Caco-2 (cell line): ENCODE measurements around the gene MROH9. TPM values are rescaled to one million over a fixed set of nuclear protein-coding genes. Genes with fewer than 3 reads are reported as not detected.
A peak's percentile ranks its signal among the peaks of the same experiment; 100 is the strongest.

Source experiments
- Bru-seq: library from RNA; stranded (reverse); fragments of 400-500 nt; gene quantifications from one replicate; lab custom pipeline; 2021; lab: Mats Ljungman, UMichigan
- BruChase-seq, 2 experiments: library from RNA; stranded (reverse); fragments of 400-500 nt; gene quantifications; one replicate each; lab custom pipeline; 2021; lab: Mats Ljungman, UMichigan
- BruUV-seq: library from RNA; stranded (reverse); fragments of 400-500 nt; replicated peaks from 2 replicates; lab custom pipeline; 2021; lab: Mats Ljungman, UMichigan
- CTCF ChIA-PET: fragments of 300-600 bp; sonication (Branson Sonifier 250); formaldehyde crosslinking; loops from one replicate; lab custom pipeline; 2022; ENCODE audit warnings: antibody characterized with exemption; lab: Charles Lee
- POLR2A ChIA-PET: fragments of 300-600 bp; sonication (Branson Sonifier 250); formaldehyde crosslinking; loops from one replicate; lab custom pipeline; 2022; ENCODE audit warnings: antibody characterized with exemption; lab: Charles Lee
- DNase-seq, 2 experiments: peaks; one replicate each; pipeline versions ENCODE4 v3.0.0 to v3.0.0-alpha.2; 2020 to 2022
- H3K27me3 ChIP-seq: replicated peaks from 2 replicates; pipeline ENCODE4 v1.6.0; 2011; ENCODE audit warnings: low read length; ENCODE audit not compliant: control insufficient read depth, insufficient read depth
- H3K36me3 ChIP-seq: 2 replicates; pipeline ENCODE4 v1.5.1; 2011; ENCODE audit warnings: low read length; ENCODE audit not compliant: control insufficient read depth, insufficient read depth
- H3K4me1 ChIP-seq: fragments of 250-450 bp; sonication (Bioruptor Pico); 2 replicates; pipeline ENCODE4 v1.5.1; 2020; ENCODE audit warnings: mild to moderate bottlenecking
- H3K4me3 ChIP-seq: 2 replicates; pipeline ENCODE4 v1.5.1; 2011; ENCODE audit warnings: low read depth, mild to moderate bottlenecking, control low read depth, low read length
- H3K9me3 ChIP-seq: fragments of 250-450 bp; sonication (Bioruptor Pico); 2 replicates; pipeline ENCODE4 v1.5.1; 2020; ENCODE audit warnings: mild to moderate bottlenecking, moderate library complexity
- H3K27ac Mint-ChIP-seq: one replicate; pipeline ENCODE4 v1.8.0; 2022; ENCODE audit warnings: mixed read lengths; ENCODE audit not compliant: unreplicated experiment
- H3K27me3 Mint-ChIP-seq: one replicate; pipeline ENCODE4 v1.8.0; 2022; ENCODE audit warnings: mixed read lengths; ENCODE audit not compliant: insufficient read depth, unreplicated experiment
- H3K36me3 Mint-ChIP-seq: one replicate; pipeline ENCODE4 v1.8.0; 2022; ENCODE audit warnings: mild to moderate bottlenecking, mixed read lengths; ENCODE audit not compliant: insufficient read depth, unreplicated experiment
- H3K4me1 Mint-ChIP-seq: one replicate; pipeline ENCODE4 v1.8.0; 2022; ENCODE audit warnings: low read depth, mixed read lengths; ENCODE audit not compliant: unreplicated experiment
- H3K4me3 Mint-ChIP-seq: one replicate; pipeline ENCODE4 v1.8.0; 2022; ENCODE audit warnings: mild to moderate bottlenecking, moderate library complexity, mixed read lengths; ENCODE audit not compliant: unreplicated experiment
- H3K9me3 Mint-ChIP-seq: one replicate; pipeline ENCODE4 v1.8.0; 2022; ENCODE audit warnings: mixed read lengths; ENCODE audit not compliant: unreplicated experiment
- CTCF ChIP-seq, 2 experiments: fragments of 200-600 bp in 1 of 2; IDR thresholded peaks; 1 replicate in 1 of 2; 2 replicates in 1 of 2; pipeline versions ENCODE4 v1.5.1 to v1.8.0; 2011 to 2022; ENCODE audit warnings: antibody characterized with exemption in 1 of 2, control low read depth in 1 of 2, inconsistent platforms in 1 of 2, low read depth in 1 of 2, low read length in 1 of 2, mild to moderate bottlenecking in 1 of 2, moderate library complexity in 1 of 2; ENCODE audit not compliant: insufficient read depth in 1 of 2, severe bottlenecking in 1 of 2, unreplicated experiment in 1 of 2
- intact Hi-C: fragments of 100-400 bp; cut with micrococcal nuclease; formaldehyde crosslinking; loops from one replicate; pipeline ENCODE4 v1.10.0; 2022; ENCODE audit not compliant: unreplicated experiment
- long read RNA-seq: library from polyadenylated mRNA; stranded (forward); transcript quantifications from one replicate; pipeline ENCODE4 v2.0.0, GENCODE V29; 2022
- total RNA-seq: library from RNA; stranded (reverse); gene quantifications from 2 replicates; pipeline ENCODE4 v1.2.3, GENCODE V29; 2022

MROH9 gene
- total RNA-seq (not detected in 2 replicates), Bru-seq, nascent RNA (not detected), BruChase-seq, experiment 1, labeled RNA remaining after a 2-hour chase (percentile 2 among the genes with signal in this experiment), BruChase-seq, experiment 2, labeled RNA remaining after a 6-hour chase (percentile 1 among the genes with signal in this experiment)
- long read RNA-seq, result 0 reads

GRCh38 chr1:170935231-170935630 is at the start of gene MROH9:
MROH9 (plus strand) TSS chr1:170935534; CDS start chr1:170945557, 10,023 bp downstream.
- ChIA-PET POLR2A (no interaction called here), CTCF (no interaction called here)
- intact Hi-C loops, result no loop called here
- no peak within 1 kb of the TSS for H3K4me3 Mint-ChIP-seq
- no peak within 1 kb of the TSS for H3K27ac Mint-ChIP-seq
- Histone ChIP-seq H3K9me3 (0 out of 2 replicates have a peak, but pooled peaks cover 3% of the 10 kb centered on the region), H3K4me3 (no peak within 1 kb of the TSS), H3K4me1 (no peaks in the 10 kb centered on the region), H3K27me3 (no peaks in the 10 kb centered on the region), H3K36me3 (no peaks in the 10 kb centered on the region)
- no peak for DNase-seq
- H3K9me3 Mint-ChIP-seq, result no peaks in the 10 kb centered on the region
- no TSS peak for BruUV-seq
- no peaks in the 10 kb centered on the region for H3K4me1 Mint-ChIP-seq
- H3K27me3 Mint-ChIP-seq, result no peaks in the 10 kb centered on the region
- no peaks in the 10 kb centered on the region for H3K36me3 Mint-ChIP-seq
- TF ChIP-seq CTCF (IDR thresholded peaks at IDR 0.05; ENCODE audit: insufficient read depth in 1 of 2, low read depth in 1 of 2, low read length in 1 of 2, severe bottlenecking in 1 of 2, unreplicated experiment in 1 of 2), result no peak

GRCh38 chr1:170885551-170885950 is 49.8 kb upstream of the MROH9 start:
- H3K4me3 ChIP-seq, result no peak overlapping the region
- DNase-seq, result no peak
- Mint-ChIP-seq H3K36me3 (no peaks in the 10 kb centered on the region), H3K9me3 (no peaks in the 10 kb centered on the region), H3K27ac (no peak overlapping the region), H3K27me3 (no peaks in the 10 kb centered on the region), H3K4me1 (no peaks in the 10 kb centered on the region), H3K4me3 (no peak overlapping the region)
- H3K4me1 ChIP-seq, result peaks cover 11% of the 10 kb centered on the region
- CTCF ChIA-PET, result no interaction called here
- no peaks in the 10 kb centered on the region for H3K9me3 ChIP-seq
- no TSS peak for BruUV-seq
- no peak for TF ChIP-seq CTCF (IDR thresholded peaks at IDR 0.05; ENCODE audit: insufficient read depth in 1 of 2, low read depth in 1 of 2, low read length in 1 of 2, severe bottlenecking in 1 of 2, unreplicated experiment in 1 of 2)
- H3K27me3 ChIP-seq, result no peaks in the 10 kb centered on the region
- H3K36me3 ChIP-seq, result no peaks in the 10 kb centered on the region
- intact Hi-C loops, result no loop called here
- POLR2A ChIA-PET, result no interaction called here

- CTCF ChIA-PET, result no interaction called here
- no TSS peak for BruUV-seq
- H3K4me3 Mint-ChIP-seq, result no peak overlapping the region
Observed at GRCh38 chr1:170886460-170886859, 48.9 kb upstream of the MROH9 start.

More at GRCh38 chr1:170886460-170886859, 48.9 kb upstream of the MROH9 start:
- TF ChIP-seq CTCF (IDR thresholded peaks at IDR 0.05; ENCODE audit: insufficient read depth in 1 of 2, low read depth in 1 of 2, low read length in 1 of 2, severe bottlenecking in 1 of 2, unreplicated experiment in 1 of 2), result no peak
- H3K4me1 Mint-ChIP-seq, result no peaks in the 10 kb centered on the region
- no peaks in the 10 kb centered on the region for H3K9me3 Mint-ChIP-seq
- intact Hi-C loops, result no loop called here
- H3K4me3 ChIP-seq, result no peak overlapping the region
- H3K27ac Mint-ChIP-seq, result no peak overlapping the region
- peaks cover 11% of the 10 kb centered on the region for H3K4me1 ChIP-seq
- no peaks in the 10 kb centered on the region for H3K9me3 ChIP-seq
- no peaks in the 10 kb centered on the region for H3K36me3 Mint-ChIP-seq
- no peak for DNase-seq
- H3K27me3 Mint-ChIP-seq, result peaks cover 1% of the 10 kb centered on the region
- no peaks in the 10 kb centered on the region for H3K36me3 ChIP-seq
- POLR2A ChIA-PET, result no interaction called here
- no peaks in the 10 kb centered on the region for H3K27me3 ChIP-seq
